OCI-LY7 (cell line): ENCODE data around the gene STN1.

Source experiments
- EZH2phosphoT487 ChIP-seq: fragments of 200-600 bp; sonication (generic); IDR thresholded peaks from 2 replicates; pipeline ENCODE4 v1.6.1; 2018; ENCODE audit warnings: low read depth, borderline replicate concordance, mild to moderate bottlenecking, mixed run types, antibody characterized with exemption, low read length, moderate library complexity, mixed read lengths
- TF ChIP-seq, protein P1 (sequence below): fragments of 200-600 bp; sonication (generic); conservative IDR thresholded peaks from 2 replicates; pipeline ENCODE4 v1.5.1; 2014; ENCODE audit warnings: mild to moderate bottlenecking, antibody characterized with exemption, low read length, moderate library complexity, mixed read lengths

DNA sequence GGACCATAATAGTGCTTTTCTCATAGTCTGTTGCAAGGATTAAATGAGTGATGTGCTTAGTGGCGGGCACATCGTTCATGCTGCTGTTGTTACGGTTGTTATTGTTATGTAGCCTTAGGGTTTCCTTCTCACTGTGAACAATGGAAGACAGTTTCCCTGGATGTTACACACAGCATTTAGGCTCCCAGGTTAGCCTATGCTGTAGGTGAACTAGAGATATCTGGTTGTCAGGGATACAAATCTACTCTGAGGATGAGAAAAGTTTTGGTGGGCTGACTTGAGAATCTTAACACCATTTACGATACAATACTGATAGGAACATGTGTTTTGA lies 77.3 kb downstream of the STN1 start:
- TF ChIP-seq, protein P1, sequence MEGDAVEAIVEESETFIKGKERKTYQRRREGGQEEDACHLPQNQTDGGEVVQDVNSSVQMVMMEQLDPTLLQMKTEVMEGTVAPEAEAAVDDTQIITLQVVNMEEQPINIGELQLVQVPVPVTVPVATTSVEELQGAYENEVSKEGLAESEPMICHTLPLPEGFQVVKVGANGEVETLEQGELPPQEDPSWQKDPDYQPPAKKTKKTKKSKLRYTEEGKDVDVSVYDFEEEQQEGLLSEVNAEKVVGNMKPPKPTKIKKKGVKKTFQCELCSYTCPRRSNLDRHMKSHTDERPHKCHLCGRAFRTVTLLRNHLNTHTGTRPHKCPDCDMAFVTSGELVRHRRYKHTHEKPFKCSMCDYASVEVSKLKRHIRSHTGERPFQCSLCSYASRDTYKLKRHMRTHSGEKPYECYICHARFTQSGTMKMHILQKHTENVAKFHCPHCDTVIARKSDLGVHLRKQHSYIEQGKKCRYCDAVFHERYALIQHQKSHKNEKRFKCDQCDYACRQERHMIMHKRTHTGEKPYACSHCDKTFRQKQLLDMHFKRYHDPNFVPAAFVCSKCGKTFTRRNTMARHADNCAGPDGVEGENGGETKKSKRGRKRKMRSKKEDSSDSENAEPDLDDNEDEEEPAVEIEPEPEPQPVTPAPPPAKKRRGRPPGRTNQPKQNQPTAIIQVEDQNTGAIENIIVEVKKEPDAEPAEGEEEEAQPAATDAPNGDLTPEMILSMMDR: no peak
- TF ChIP-seq EZH2phosphoT487: no peak
